BE2C (cell line): ENCODE data around the gene MRNIP.

ENCODE experiments used
- DNase-seq: peaks from one replicate; pipeline ENCODE4 v3.0.0-alpha.2; 2020
- H3K27me3 ChIP-seq: fragments of 250-450 bp; sonication (Bioruptor Pico); 2 replicates; pipeline ENCODE4 v1.5.1; 2020; ENCODE audit warnings: mild to moderate bottlenecking
- H3K36me3 ChIP-seq: fragments of 250-450 bp; sonication (Bioruptor Pico); 2 replicates; pipeline ENCODE4 v1.5.1; 2020; ENCODE audit warnings: mild to moderate bottlenecking
- H3K4me1 ChIP-seq: fragments of 250-450 bp; sonication (Bioruptor Pico); 2 replicates; pipeline ENCODE4 v1.5.1; 2020
- H3K4me3 ChIP-seq: 2 replicates; pipeline ENCODE4 v1.5.1; 2011; ENCODE audit warnings: low read depth, low read length
- H3K9me3 ChIP-seq: fragments of 250-450 bp; sonication (Bioruptor Pico); 2 replicates; pipeline ENCODE4 v1.5.1; 2020
- TF ChIP-seq, protein P1 (sequence below): IDR thresholded peaks from 2 replicates; pipeline ENCODE4 v1.5.1; 2012; ENCODE audit warnings: mild to moderate bottlenecking, low read depth, low read length

Gene MRNIP

DNA sequence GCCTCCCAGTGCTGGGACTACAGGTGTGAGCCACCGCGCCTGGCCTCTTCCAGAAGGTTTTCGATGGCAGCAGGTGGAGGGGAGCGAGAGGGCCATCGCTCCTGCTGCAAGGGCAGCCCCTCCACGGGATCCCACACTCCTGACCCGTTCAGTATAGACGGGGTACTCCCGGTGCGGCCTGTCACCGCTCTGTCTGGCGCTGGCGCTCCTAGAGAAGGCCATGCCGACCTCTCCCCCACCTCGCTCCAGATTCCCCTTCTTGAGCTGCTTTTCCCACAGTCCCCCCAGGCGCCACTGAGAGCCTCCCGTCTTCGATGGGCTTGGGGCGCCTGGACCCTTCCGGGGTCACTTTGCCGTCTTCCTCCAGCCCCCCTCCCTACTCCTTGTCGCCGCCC is 42.2 kb downstream of the MRNIP start:
- Histone ChIP-seq H3K4me3 (no peak overlapping the region), H3K9me3 (no peaks in the 10 kb centered on the region), H3K27me3 (no peaks in the 10 kb centered on the region), H3K4me1 (peaks cover 19% of the 10 kb centered on the region), H3K36me3 (peaks cover 9% of the 10 kb centered on the region)
- DNase-seq, result no peak
- TF ChIP-seq, protein P1, sequence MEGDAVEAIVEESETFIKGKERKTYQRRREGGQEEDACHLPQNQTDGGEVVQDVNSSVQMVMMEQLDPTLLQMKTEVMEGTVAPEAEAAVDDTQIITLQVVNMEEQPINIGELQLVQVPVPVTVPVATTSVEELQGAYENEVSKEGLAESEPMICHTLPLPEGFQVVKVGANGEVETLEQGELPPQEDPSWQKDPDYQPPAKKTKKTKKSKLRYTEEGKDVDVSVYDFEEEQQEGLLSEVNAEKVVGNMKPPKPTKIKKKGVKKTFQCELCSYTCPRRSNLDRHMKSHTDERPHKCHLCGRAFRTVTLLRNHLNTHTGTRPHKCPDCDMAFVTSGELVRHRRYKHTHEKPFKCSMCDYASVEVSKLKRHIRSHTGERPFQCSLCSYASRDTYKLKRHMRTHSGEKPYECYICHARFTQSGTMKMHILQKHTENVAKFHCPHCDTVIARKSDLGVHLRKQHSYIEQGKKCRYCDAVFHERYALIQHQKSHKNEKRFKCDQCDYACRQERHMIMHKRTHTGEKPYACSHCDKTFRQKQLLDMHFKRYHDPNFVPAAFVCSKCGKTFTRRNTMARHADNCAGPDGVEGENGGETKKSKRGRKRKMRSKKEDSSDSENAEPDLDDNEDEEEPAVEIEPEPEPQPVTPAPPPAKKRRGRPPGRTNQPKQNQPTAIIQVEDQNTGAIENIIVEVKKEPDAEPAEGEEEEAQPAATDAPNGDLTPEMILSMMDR, result no peak

DNA sequence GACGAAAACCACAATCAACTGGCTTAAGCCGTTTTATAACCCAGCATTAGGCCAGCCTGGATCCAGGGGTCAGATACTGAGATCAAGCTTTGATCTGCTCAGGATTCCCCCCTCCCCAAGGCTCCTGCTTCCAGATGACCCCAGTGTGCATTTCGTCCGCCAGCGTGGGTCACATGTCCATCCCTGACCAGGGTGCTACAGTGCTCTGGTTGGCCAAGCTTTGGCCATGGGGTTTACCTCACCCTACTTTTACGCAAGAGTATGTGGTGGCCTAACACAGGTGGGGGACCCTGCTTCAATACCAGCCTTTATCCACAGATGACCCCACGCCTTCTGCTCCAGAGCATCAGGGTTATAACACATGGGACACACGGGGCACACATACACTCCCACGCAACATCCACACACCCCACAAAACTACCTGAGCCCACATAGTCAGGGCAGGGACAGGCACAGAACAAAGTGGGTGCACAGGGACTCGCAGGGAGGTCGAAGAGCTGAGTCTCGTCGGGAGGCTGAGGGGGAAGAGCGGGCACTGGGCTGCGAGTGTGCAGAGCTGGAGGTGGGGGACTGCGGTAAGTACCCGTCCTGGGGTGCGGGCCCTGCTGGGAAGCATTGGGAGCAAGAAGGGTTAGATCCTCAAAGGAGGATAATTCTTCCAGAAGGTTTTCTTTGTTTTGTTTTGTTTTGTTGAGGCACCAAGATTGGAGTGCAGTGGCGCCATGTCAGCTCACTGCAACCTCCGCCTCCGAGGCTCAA is 42.9 kb downstream of the MRNIP start:
- peaks cover 9% of the 10 kb centered on the region for H3K36me3 ChIP-seq
- H3K27me3 ChIP-seq, result no peaks in the 10 kb centered on the region
- DNase-seq, result no peak
- H3K9me3 ChIP-seq, result no peaks in the 10 kb centered on the region
- H3K4me1 ChIP-seq, result peaks cover 19% of the 10 kb centered on the region
- TF ChIP-seq, protein P1, result no peak
- no peak overlapping the region for H3K4me3 ChIP-seq

DNA sequence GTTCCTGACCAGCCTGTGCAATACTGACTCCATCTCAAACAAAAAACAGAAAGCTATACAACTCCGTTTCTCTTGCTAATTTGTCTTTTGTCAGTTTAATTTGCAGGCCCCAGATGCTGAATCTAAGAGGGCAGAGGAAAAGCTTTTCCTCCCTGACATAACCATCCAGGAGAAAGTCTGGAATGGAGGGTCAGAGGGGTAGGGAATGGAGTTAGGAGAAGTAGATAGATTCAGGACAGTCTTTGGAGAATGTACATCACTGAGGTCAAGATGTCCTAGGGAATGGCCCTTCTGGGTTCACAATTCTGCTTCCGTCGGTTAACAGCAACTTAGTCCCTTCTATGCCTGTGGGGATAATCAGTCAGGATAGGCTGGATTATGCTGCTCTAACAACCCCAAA is 44.5 kb downstream of the MRNIP start:
- Histone ChIP-seq H3K9me3 (no peaks in the 10 kb centered on the region), H3K27me3 (no peaks in the 10 kb centered on the region), H3K4me3 (no peak overlapping the region), H3K36me3 (peaks cover 9% of the 10 kb centered on the region), H3K4me1 (peaks cover 7% of the 10 kb centered on the region)
- DNase-seq, result no peak
- TF ChIP-seq, protein P1, result no peak

DNA sequence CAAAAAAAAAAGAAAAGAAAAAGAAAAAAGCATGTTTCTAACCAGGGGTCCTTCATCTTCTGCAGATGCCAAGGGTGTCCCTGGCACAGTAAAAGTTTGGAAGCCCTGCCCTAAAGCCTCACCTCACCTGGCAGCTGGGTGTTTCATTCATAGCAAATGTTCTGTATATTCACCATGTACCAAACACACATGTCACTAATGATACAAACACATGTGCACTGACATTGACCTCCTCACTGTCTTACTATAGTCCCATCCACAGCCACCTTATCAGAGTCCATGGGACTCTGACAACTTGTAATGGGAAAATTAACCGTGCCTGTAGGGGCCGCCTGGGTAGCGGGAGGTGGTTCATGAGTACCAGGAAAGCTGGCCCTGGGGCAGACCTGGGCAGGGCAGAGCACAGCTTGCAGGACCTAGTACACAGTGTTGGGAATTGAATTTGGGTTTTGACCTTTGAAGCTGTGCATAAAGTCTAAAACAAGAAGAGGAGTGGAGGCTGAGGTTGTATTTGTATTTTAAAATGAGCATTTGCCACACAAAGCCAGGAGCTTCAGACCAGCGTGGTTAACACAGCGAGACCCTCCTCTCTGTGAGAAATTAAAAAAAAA is 45.5 kb downstream of the MRNIP start:
- TF ChIP-seq, protein P1, result no peak

DNA sequence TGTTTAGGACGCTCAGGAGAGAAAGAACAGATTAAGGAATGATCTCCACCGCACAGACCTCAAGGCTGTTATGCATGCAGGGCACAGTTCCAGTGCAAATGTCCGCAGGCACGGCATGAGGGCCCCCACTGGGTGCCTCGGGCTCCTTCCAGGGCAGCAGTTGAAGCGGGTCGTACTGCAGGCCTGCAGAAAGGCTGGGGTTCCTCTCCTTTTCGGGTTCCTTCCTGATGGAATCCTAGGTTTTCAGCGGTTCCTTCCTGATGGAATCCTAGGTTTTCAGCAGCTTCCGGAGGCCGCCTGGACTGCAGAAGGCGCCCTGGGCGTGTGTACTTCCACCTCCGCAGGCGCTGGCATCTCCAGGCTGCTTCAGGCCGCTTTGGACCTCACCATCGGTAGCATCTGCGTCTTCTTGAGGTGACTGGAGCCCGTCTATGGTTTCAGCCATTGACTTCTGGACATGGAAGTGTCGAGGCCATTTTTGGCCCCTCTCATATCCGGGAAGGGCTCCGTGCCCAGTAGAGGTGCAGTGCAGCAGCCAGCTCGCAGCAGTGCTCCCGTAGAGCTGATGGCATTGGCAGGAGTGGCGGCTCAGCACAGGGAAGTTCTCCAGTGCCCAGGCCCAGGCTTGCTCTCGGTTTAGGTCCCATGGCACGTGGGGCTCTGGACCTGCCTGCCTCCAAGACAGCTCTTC is 46.3 kb downstream of the MRNIP start:
- H3K36me3 ChIP-seq, result peaks cover 9% of the 10 kb centered on the region
- H3K9me3 ChIP-seq, result no peaks in the 10 kb centered on the region
- no peak for DNase-seq
- no peak overlapping the region for H3K4me3 ChIP-seq
- no peaks in the 10 kb centered on the region for H3K27me3 ChIP-seq
- H3K4me1 ChIP-seq, result no peaks in the 10 kb centered on the region
- TF ChIP-seq, protein P1, result no peak

More for the DNA sequence above, 45.5 kb downstream of the MRNIP start:
- no peaks in the 10 kb centered on the region for H3K27me3 ChIP-seq
- H3K9me3 ChIP-seq, result no peaks in the 10 kb centered on the region
- DNase-seq, result no peak
- no peaks in the 10 kb centered on the region for H3K4me1 ChIP-seq
- H3K36me3 ChIP-seq, result peaks cover 9% of the 10 kb centered on the region
- H3K4me3 ChIP-seq, result no peak overlapping the region
